Activated T-cell treated with anti-CD3 and anti-CD28 coated beads for 24 hours (primary cell): ENCODE results near the gene CDKN2B-AS1.

ENCODE experiments used
- DNase-seq: peaks from one replicate; pipeline ENCODE4 v3.0.0-alpha.2; 2020; ENCODE audit warnings: low read depth

Gene CDKN2B-AS1

GRCh38 chr9:22088053-22088716 lies 93.6 kb downstream of the CDKN2B-AS1 start:
- no peak for DNase-seq

- DNase-seq: no peak
Measured at GRCh38 chr9:22088717-22089061, 94.1 kb downstream of the CDKN2B-AS1 start.

- DNase-seq: no peak
Measured at GRCh38 chr9:22097707-22098106, 103.1 kb downstream of the CDKN2B-AS1 start.

GRCh38 chr9:22098643-22099332 lies 104.2 kb downstream of the CDKN2B-AS1 start:
- DNase-seq: no peak

- DNase-seq: no peak
Measured at GRCh38 chr9:22100626-22101025, 106.0 kb downstream of the CDKN2B-AS1 start.

GRCh38 chr9:22102146-22103053 lies 107.8 kb downstream of the CDKN2B-AS1 start:
- DNase-seq: no peak

- no peak for DNase-seq
Measured at GRCh38 chr9:22103685-22104575, 109.3 kb downstream of the CDKN2B-AS1 start.

- no peak for DNase-seq
Measured at GRCh38 chr9:22105005-22105722, 110.6 kb downstream of the CDKN2B-AS1 start.

GRCh38 chr9:22107202-22108045 lies 112.8 kb downstream of the CDKN2B-AS1 start:
- DNase-seq: no peak

GRCh38 chr9:22108581-22109370 lies 114.2 kb downstream of the CDKN2B-AS1 start:
- DNase-seq: no peak

GRCh38 chr9:22111176-22111953 lies 116.8 kb downstream of the CDKN2B-AS1 start:
- DNase-seq: no peak

GRCh38 chr9:22111954-22112247 lies 117.3 kb downstream of the CDKN2B-AS1 start:
- no peak for DNase-seq

- DNase-seq: no peak
Measured at GRCh38 chr9:22112870-22113821, 118.6 kb downstream of the CDKN2B-AS1 start.

- DNase-seq: no peak
Measured at GRCh38 chr9:22114956-22115355, 120.4 kb downstream of the CDKN2B-AS1 start.

GRCh38 chr9:22116758-22117157 lies 122.2 kb downstream of the CDKN2B-AS1 start:
- no peak for DNase-seq

GRCh38 chr9:22117511-22118384 lies 123.2 kb downstream of the CDKN2B-AS1 start:
- DNase-seq: no peak
